ENCODE results near the gene SPAG16.
"Not testable (repeated sequence)": the region's sequence is repeated elsewhere in the genome, so short reads cannot be mapped to it uniquely, and the experiment has no call there.

The SPAG16 gene

GRCh38 chr2:213861638-213862037 is 577.4 kb downstream of the SPAG16 start:
- DNase-seq = no peak

GRCh38 chr2:213862407-213863076 is 578.3 kb downstream of the SPAG16 start:
- no peak for DNase-seq

- no peak for DNase-seq
These were observed 579.3 kb downstream of the SPAG16 start for GRCh38 chr2:213863541-213863940.

DNA sequence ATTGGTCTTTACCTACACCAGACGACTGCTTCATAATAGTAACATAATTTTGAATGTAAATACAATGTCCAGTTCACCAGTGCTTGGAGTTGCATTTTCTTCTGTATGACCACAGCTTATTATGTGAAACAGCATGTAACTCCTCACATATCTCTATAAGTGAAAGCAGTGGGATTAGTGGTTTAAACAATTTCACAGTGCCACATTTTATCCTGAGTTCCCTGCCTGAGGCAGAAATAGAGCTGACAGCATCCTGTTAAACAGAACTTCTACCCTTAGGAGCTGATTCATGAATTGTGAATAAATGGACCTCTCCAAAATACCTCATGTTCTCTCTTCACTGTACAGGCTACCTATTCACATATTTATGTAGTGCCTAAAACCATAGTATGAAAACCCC is 584.3 kb downstream of the SPAG16 start:
- no peak for DNase-seq

DNA sequence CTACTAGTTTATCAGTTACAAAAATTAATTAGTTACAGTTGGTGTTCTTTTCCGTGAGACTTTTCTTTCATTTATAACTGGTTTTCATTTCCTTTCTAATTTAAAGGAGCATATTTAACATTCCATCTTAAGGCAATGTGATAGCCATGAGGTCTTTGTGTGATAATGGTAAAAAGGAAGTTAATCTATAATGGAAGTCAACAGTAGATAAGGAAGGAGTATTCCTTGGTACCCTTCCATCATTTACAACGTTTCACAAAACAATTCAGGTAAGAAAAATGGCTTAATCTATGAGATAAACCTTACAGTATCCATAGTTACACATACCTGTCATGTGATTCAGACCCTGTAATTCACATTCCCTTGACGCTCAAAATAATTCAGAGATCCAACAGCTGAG is 601.2 kb downstream of the SPAG16 start:
- no peak for DNase-seq

- no peak for DNase-seq
These were observed 630.2 kb downstream of the SPAG16 start for GRCh38 chr2:213914510-213914909.

DNA sequence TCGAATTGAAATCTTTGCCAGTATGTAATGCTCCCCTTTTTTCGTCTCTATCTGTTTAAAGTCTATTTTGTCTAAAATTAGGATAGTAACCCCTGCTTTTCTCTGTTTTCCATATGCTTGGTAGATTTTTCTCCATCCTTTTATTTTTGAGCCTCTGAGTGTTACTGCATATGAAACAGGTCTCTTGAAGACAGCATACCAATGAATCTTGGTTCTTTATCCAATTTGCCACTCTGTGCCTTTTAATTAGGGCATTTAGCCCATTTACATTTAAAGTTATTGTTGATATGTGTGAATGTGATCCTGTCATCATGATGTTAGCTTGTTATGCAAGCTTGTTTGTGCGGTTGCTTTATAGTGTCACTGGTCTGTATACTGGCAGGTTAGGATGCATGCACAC is 635.8 kb downstream of the SPAG16 start:
- DNase-seq = no peak

DNA sequence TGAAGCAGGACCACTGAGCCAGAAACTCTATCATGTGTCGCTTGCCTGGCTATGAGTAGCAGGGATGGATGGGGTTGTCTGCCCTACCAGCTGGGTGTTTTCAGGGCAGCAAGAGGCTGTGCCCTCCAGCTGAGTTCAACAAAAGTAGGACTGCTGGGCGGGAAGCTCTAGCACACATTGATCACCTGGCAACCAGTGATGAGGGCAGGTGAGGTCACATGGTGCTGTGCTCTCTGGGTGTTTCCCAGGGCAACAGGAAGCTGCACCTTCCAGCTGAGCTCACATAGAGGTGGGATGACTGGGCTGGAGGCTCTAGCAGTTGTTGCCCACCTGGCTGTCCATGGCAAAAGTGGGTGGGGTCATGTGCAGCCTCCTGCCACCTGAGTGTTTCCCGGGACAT is 639.3 kb downstream of the SPAG16 start:
- DNase-seq = no peak

- DNase-seq = no peak
These were observed 650.3 kb downstream of the SPAG16 start for GRCh38 chr2:213934560-213934959.

DNA sequence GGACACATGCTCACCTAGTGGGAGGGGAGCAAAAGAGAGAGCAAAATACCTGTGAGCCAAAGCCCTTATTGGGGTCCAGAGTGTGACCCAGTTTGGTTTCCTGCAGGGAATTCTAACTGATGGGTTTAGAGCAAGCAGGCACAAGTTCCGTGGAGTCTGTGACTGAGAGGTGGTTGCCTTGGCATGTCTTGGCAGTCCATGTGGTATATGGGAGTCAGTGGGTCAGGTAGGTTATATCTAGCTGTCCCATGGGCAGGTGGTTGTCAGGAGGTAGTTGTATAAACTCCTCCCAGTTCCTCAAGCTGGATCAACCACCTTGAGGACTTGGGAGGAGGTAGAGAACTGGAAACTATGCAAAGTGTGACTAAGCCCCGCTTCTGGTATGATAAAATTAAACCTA is 673.8 kb downstream of the SPAG16 start:
- no peak for DNase-seq

DNA sequence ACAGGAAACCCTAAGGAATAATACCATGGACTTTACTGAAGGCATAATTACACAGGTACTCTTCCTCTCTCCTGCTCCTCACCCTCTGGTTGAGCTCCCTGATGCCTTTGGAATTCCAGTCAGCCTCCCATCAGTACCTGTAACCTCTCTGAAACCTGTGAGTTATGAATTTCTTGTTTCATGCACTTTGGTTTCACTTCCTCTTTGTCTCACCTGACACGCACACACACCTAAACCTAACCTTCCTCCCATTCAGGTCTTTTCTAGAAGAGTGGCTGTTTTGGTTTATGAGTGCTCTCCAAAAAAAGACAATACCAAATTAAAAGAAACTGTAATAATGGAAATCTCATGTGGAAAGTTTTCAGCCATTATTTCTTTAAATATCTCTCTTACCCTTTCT is 675.3 kb downstream of the SPAG16 start:
- DNase-seq = no peak

DNA sequence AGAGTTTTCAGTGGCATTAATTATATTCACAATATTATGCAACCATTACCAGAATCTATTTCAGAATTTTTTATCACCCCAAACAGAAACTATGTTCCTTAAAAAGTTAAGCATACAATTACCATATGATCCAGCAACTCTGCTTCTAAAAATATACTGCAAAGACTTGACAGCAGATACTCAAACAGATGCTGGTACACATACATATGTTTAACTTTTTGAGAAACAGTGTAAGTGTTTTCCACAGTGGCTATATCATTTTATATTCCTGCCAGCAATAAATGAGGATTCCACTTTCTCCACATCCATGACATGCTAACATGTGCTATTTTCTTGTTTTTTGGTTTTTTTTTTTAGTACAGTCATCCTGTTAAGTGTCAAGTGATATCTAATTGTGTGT is 687.3 kb downstream of the SPAG16 start:
- no peak for DNase-seq

DNA sequence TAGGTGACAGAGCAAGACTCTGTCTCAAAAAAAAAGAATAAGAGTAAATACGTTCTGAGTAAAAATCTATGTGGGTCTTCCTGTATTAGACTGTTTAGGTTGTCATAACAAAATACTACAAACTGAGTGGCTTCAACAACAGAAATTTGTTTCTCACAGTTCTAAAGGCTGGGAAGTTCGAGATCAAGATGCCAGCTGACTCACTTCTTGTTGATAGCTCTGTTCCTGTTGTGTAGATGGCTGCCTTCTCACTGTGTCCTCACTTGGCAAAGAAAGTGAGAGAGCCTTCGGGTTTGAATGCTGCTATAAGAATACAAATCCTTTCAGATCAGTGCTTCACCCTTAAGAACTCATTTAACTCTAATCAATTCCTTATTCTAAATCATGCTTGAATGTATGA is 696.6 kb downstream of the SPAG16 start:
- DNase-seq = no peak

DNA sequence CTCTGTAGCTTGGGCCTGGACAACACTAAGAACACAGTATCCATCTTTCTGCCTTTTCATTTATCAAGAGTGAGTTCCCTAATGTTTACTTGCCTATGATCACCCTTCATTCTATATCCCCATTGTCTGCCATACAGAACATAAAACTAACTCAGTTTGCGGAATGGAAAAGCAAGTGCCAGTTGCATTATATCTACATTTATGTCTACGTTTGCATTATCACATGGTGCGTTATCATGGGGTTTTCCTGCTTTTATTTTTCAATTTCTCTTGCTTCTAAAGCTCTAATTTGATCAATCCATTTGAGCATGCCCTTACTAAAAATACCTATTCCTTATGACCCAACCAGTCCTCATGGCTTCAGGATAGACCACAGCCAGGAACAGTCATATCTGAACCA is 704.9 kb downstream of the SPAG16 start:
- DNase-seq = no peak

DNA sequence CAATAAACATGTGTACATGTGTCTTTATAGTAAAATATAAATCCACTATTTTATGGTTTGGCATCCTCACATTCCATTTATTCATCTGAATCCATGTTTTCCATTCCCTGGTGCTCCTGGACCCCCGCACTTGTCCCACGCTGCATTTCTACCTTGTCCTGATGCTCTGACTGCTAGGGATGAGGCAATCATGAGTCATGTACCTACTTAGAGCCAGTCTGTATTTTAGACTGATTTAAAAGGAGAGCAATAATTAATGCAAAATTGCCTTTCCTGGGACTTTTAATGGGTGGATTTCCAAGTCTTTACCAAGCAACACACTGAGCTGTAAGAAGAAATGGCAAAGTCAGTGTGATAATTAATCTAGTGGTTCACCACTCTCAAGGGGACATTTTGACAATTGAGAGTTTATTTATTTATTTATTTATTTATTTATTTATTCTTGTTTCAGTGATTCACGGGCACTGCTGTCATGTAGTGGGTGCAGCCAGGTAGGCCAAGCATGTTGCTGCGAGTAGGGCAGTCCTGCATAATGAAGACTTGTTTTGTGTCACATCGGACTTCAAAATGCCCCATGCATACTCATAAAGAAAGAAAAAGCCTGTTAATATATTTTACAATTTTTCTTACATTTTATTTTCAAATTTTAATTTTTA is 707.3 kb downstream of the SPAG16 start:
- DNase-seq = no peak

- DNase-seq = no peak
These were observed 711.3 kb downstream of the SPAG16 start for GRCh38 chr2:213995400-213996105.

- DNase-seq = not testable (repeated sequence)
These were observed 714.7 kb downstream of the SPAG16 start for GRCh38 chr2:213998976-213999375.

- DNase-seq = no peak
These were observed 720.2 kb downstream of the SPAG16 start for GRCh38 chr2:214004463-214004862.

DNA sequence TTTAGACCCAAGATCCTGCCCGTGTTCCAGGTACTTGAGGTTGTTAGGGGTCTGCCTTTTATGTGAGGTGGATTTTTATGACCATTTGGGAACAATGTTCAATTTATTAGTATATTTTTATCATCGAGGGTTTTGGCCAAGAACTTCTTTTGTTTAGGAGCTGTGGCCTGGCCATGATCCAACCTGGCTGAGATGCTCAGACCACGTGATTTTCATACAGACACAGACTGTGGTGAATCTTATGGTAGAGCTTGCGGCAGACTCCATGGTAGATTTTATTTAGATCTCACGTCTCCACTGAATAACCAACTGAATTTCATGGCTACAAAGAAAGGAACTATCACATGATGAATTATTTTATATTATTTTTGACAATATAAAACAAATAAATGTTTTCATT is 721.1 kb downstream of the SPAG16 start:
- DNase-seq = no peak

DNA sequence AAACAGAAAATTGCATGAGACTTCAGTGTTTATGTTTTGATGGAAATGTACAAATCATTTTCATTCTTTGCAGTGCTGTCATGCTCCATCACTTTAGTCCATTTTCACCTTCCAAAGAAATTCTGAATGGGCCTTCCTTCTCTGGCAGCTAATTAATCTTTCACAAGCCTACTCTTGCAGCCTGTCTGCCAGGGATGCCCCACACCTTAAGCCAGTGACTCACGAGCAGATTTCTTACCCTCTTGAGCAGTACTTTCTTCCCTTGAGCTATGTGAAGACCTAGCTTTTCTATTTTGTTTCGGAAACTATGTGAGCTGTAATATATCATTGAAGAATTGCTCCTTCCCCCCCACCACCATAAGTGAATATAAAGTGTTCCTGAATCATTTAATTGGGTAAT is 722.3 kb downstream of the SPAG16 start:
- DNase-seq = no peak

DNA sequence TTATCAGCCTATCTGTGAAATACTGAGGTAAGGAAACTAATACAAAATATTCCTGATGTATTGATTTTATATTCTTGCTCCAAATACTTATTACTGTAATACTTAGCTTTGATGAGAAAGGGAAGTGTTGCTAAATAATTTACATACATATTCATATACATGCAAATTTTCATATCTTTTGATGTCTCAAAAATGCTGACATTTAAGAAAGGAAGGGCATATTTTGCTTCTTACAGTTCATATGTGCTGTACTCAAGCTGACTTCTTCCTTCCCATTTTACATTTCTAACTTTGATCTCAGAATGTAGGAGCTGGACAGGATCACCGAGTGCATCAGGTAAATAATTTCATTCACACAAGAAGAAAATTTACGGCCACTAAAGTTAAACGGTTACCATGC is 727.4 kb downstream of the SPAG16 start:
- no peak for DNase-seq

- DNase-seq = no peak
These were observed 730.4 kb downstream of the SPAG16 start for GRCh38 chr2:214014551-214015220.

- DNase-seq = no peak
These were observed 735.1 kb downstream of the SPAG16 start for GRCh38 chr2:214019229-214019972.

Measured in NK-92 treated with Interleukin-12 subunit alpha and Interleukin-12 subunit beta, amount 100 ng/mL, for 24 hours (cell line).